ENCODE data around the gene PCSK4.

PCSK4 gene

GRCh38 chr19:1496714-1497577 lies 6.8 kb upstream of the PCSK4 start:
- no peak for DNase-seq (ENCODE audit: low spot score)
- in situ Hi-C loops (cut with MboI; ENCODE audit: low sequenced_read_pairs, unreplicated experiment): no loop called here
- TF ChIP-seq CTCF (IDR thresholded peaks at IDR 0.05; ENCODE audit: borderline replicate concordance, control extremely low read depth, extremely low read depth, insufficient read depth, missing control alignments): no peak

- no peak for TF ChIP-seq CTCF (IDR thresholded peaks at IDR 0.05; ENCODE audit: borderline replicate concordance, control extremely low read depth, extremely low read depth, insufficient read depth, missing control alignments)
- DNase-seq (ENCODE audit: low spot score): no peak
- in situ Hi-C loops (cut with MboI; ENCODE audit: low sequenced_read_pairs, unreplicated experiment): no loop called here
These were observed 5.9 kb upstream of the PCSK4 start for GRCh38 chr19:1495799-1496713.

GRCh38 chr19:1495051-1495798 lies 5.1 kb upstream of the PCSK4 start:
- no peak for DNase-seq (ENCODE audit: low spot score)
- no peak for TF ChIP-seq CTCF (IDR thresholded peaks at IDR 0.05; ENCODE audit: borderline replicate concordance, control extremely low read depth, extremely low read depth, insufficient read depth, missing control alignments)
- in situ Hi-C loops (cut with MboI; ENCODE audit: low sequenced_read_pairs, unreplicated experiment): no loop called here

- no peak for DNase-seq (ENCODE audit: low spot score)
- TF ChIP-seq CTCF (IDR thresholded peaks at IDR 0.05; ENCODE audit: borderline replicate concordance, control extremely low read depth, extremely low read depth, insufficient read depth, missing control alignments): no peak
- in situ Hi-C loops (cut with MboI; ENCODE audit: low sequenced_read_pairs, unreplicated experiment): no loop called here
These were observed 4.1 kb upstream of the PCSK4 start for GRCh38 chr19:1494115-1494815.

- in situ Hi-C loops (cut with MboI; ENCODE audit: low sequenced_read_pairs, unreplicated experiment): no loop called here
- TF ChIP-seq CTCF (IDR thresholded peaks at IDR 0.05; ENCODE audit: borderline replicate concordance, control extremely low read depth, extremely low read depth, insufficient read depth, missing control alignments): no peak
These were observed 2.4 kb upstream of the PCSK4 start for GRCh38 chr19:1492474-1493006.

More at GRCh38 chr19:1492474-1493006, 2.4 kb upstream of the PCSK4 start:
- DNase-seq (ENCODE audit: low spot score): no peak

All from GM13976 (cell line).